H1 (cell line): Measurements from ENCODE around the gene GPR139. TPM values are rescaled to one million over a fixed set of nuclear protein-coding genes. Genes with fewer than 3 reads are reported as not detected.

Source experiments
- CTCF ChIA-PET: fragments of 300-600 bp; sonication (Branson Sonifier 250); formaldehyde crosslinking; loops from one replicate; lab custom pipeline; 2021; ENCODE audit not compliant: partially characterized antibody; lab: Charles Lee
- POLR2A ChIA-PET: fragments of 300-600 bp; sonication (Branson Sonifier 250); formaldehyde crosslinking; loops from one replicate; lab custom pipeline; 2021; ENCODE audit warnings: inconsistent platforms; ENCODE audit not compliant: partially characterized antibody; lab: Charles Lee
- DNase-seq, 2 experiments: peaks; one replicate each; pipeline versions ENCODE4 v3.0.0 to v3.0.0-alpha.2; 2010 to 2022; ENCODE audit warnings: low spot score in 2 of 2, low read depth in 1 of 2, mixed read lengths in 1 of 2
- FAIRE-seq: peaks from 2 replicates; lab custom pipeline; 2011; peaks lifted over from hg19 to GRCh38; lab: Jason Lieb, UNC
- H2AFZ ChIP-seq: 2 replicates; pipeline ENCODE4 v1.8.1; 2012; ENCODE audit warnings: low read length, inconsistent platforms
- H2AK5ac ChIP-seq: 2 replicates; pipeline ENCODE4 v1.6.1; 2013; ENCODE audit warnings: low read depth, low read length
- H2BK120ac ChIP-seq: replicated peaks from 2 replicates; pipeline ENCODE3; 2013; ENCODE audit warnings: low read depth, low read length, inconsistent platforms
- H2BK12ac ChIP-seq: 2 replicates; pipeline ENCODE4 v1.6.1; 2013; ENCODE audit warnings: low read depth, low read length
- H2BK15ac ChIP-seq: 2 replicates; pipeline ENCODE4 v1.6.1; 2013; ENCODE audit warnings: low read length
- H2BK20ac ChIP-seq: 2 replicates; pipeline ENCODE4 v1.6.1; 2013; ENCODE audit warnings: low read length
- H2BK5ac ChIP-seq: 2 replicates; pipeline ENCODE4 v1.6.1; 2013; ENCODE audit warnings: low read depth, low read length
- H3K14ac ChIP-seq: 2 replicates; pipeline ENCODE4 v1.6.1; 2013; ENCODE audit warnings: inconsistent platforms; ENCODE audit not compliant: insufficient read length
- H3K18ac ChIP-seq: 2 replicates; pipeline ENCODE4 v1.6.1; 2013; ENCODE audit warnings: low read length; ENCODE audit errors: extremely low read depth
- H3K23ac ChIP-seq: 2 replicates; pipeline ENCODE4 v1.6.1; 2013; ENCODE audit warnings: inconsistent platforms; ENCODE audit not compliant: insufficient read length
- H3K23me2 ChIP-seq: 2 replicates; pipeline ENCODE4 v1.6.1; 2013; ENCODE audit warnings: low read depth, low read length
- H3K27ac ChIP-seq: 2 replicates; pipeline ENCODE4 v1.6.1; 2011; ENCODE audit warnings: low read depth, low read length, inconsistent platforms
- H3K27me3 ChIP-seq, 4 experiments: replicated peaks in 1 of 4; 1 replicate in 1 of 4; 2 replicates in 3 of 4; pipeline versions ENCODE4 v1.6.1 to v1.8.1; 2011 to 2013; ENCODE audit warnings: low read length in 3 of 4, mild to moderate bottlenecking in 3 of 4, inconsistent platforms in 2 of 4, mixed read lengths in 2 of 4, moderate library complexity in 1 of 4; ENCODE audit not compliant: control insufficient read depth in 3 of 4, insufficient read depth in 3 of 4; ENCODE audit errors: extremely low read depth in 1 of 4
- H3K36me3 ChIP-seq, 4 experiments: 2 replicates each; pipeline versions ENCODE4 v1.6.1 to v1.8.1; 2011 to 2013; ENCODE audit warnings: mild to moderate bottlenecking in 4 of 4, low read length in 3 of 4, moderate library complexity in 2 of 4, control low read depth in 1 of 4, inconsistent platforms in 1 of 4; ENCODE audit not compliant: insufficient read depth in 4 of 4, control insufficient read depth in 2 of 4
- H3K4ac ChIP-seq: replicated peaks from 2 replicates; pipeline ENCODE3; 2013; ENCODE audit warnings: low read length, low read depth, mixed read lengths, inconsistent platforms; ENCODE audit not compliant: insufficient read length
- H3K4me1 ChIP-seq, 4 experiments: replicated peaks in 1 of 4; 1 replicate in 1 of 4; 2 replicates in 3 of 4; pipeline versions ENCODE4 v1.6.1 to v1.8.1; 2011 to 2013; ENCODE audit warnings: low read length in 3 of 4, inconsistent platforms in 2 of 4, mixed read lengths in 1 of 4; ENCODE audit not compliant: insufficient read depth in 4 of 4, control insufficient read depth in 3 of 4
- H3K4me2 ChIP-seq, 2 experiments: 2 replicates each; pipeline versions ENCODE4 v1.6.1 to v1.8.1; 2011 to 2013; ENCODE audit warnings: low read depth in 2 of 2, low read length in 2 of 2, control low read depth in 1 of 2, inconsistent platforms in 1 of 2, mild to moderate bottlenecking in 1 of 2; ENCODE audit not compliant: insufficient read depth in 1 of 2
- H3K4me3 ChIP-seq, 4 experiments: fragments of 200-600, 300-600 bp in 1 of 4; sonication (generic), shearing (Covaris generic), sonication (Bioruptor Twin) in 1 of 4; 2 replicates each; pipeline versions ENCODE4 v1.5.1 to v1.8.1; 2011 to 2016; ENCODE audit warnings: low read length in 4 of 4, low read depth in 3 of 4, control low read depth in 2 of 4, inconsistent platforms in 2 of 4, mild to moderate bottlenecking in 2 of 4, mixed read lengths in 1 of 4, moderate library complexity in 1 of 4; ENCODE audit not compliant: insufficient read depth in 2 of 4; ENCODE audit errors: extremely low read depth in 1 of 4
- H3K56ac ChIP-seq: replicated peaks from 2 replicates; pipeline ENCODE3; 2013; ENCODE audit warnings: low read depth, mild to moderate bottlenecking, mixed read lengths, low read length, inconsistent platforms; ENCODE audit not compliant: insufficient read length
- H3K79me1 ChIP-seq: 2 replicates; pipeline ENCODE4 v1.6.1; 2013; ENCODE audit warnings: low read depth, low read length, control low read depth
- H3K79me2 ChIP-seq, 2 experiments: 2 replicates each; pipeline versions ENCODE4 v1.6.1 to v1.8.1; 2012 to 2013; ENCODE audit warnings: low read length in 2 of 2, mild to moderate bottlenecking in 2 of 2, inconsistent platforms in 1 of 2; ENCODE audit not compliant: insufficient read depth in 2 of 2, control insufficient read depth in 1 of 2
- H3K9ac ChIP-seq, 4 experiments: replicated peaks in 1 of 4; 1 replicate in 1 of 4; 2 replicates in 3 of 4; pipeline versions ENCODE4 v1.6.1 to v1.8.1; 2011 to 2013; ENCODE audit warnings: low read depth in 3 of 4, low read length in 3 of 4, control low read depth in 2 of 4, mild to moderate bottlenecking in 2 of 4, moderate library complexity in 2 of 4, inconsistent platforms in 1 of 4; ENCODE audit errors: extremely low read depth in 1 of 4
- H3K9me3 ChIP-seq, 2 experiments: 2 replicates each; pipeline versions ENCODE4 v1.6.1 to v1.8.1; 2012 to 2013; ENCODE audit warnings: mild to moderate bottlenecking in 2 of 2, moderate library complexity in 2 of 2, control low read depth in 1 of 2, inconsistent platforms in 1 of 2, low read depth in 1 of 2, low read length in 1 of 2, mixed read lengths in 1 of 2; ENCODE audit not compliant: insufficient read depth in 2 of 2
- H4K20me1 ChIP-seq, 2 experiments: replicated peaks in 1 of 2; 2 replicates each; pipeline versions ENCODE3 to v1.8.1; 2011 to 2013; ENCODE audit warnings: inconsistent platforms in 2 of 2, low read length in 2 of 2, mild to moderate bottlenecking in 1 of 2; ENCODE audit not compliant: insufficient read depth in 2 of 2, control insufficient read depth in 1 of 2
- H4K5ac ChIP-seq: 2 replicates; pipeline ENCODE4 v1.6.1; 2013; ENCODE audit warnings: low read length, low read depth, mixed read lengths, inconsistent platforms; ENCODE audit not compliant: insufficient read length
- H4K8ac ChIP-seq: 2 replicates; pipeline ENCODE4 v1.8.0; 2013; ENCODE audit warnings: mild to moderate bottlenecking, moderate library complexity, low read length, inconsistent platforms; ENCODE audit not compliant: insufficient read depth; ENCODE audit errors: extremely low read depth
- H4K91ac ChIP-seq: replicated peaks from 2 replicates; pipeline ENCODE3; 2013; ENCODE audit warnings: low read length, mixed read lengths, inconsistent platforms; ENCODE audit not compliant: insufficient read length
- BRCA1 ChIP-seq: IDR thresholded peaks from 2 replicates; pipeline ENCODE4 v1.6.1; 2012; ENCODE audit warnings: low read depth, low read length, improper control_type of control experiment
- CREB1 ChIP-seq: IDR thresholded peaks from 2 replicates; pipeline ENCODE4 v1.6.1; 2012; ENCODE audit warnings: inconsistent platforms
- KDM5A ChIP-seq: fragments of 200-600 bp; IDR thresholded peaks from 2 replicates; pipeline ENCODE4 v1.7.1; 2012; ENCODE audit warnings: mild to moderate bottlenecking, low read length, inconsistent platforms, mixed read lengths
- MAFK ChIP-seq: IDR thresholded peaks from 2 replicates; pipeline ENCODE4 v1.6.1; 2012; ENCODE audit warnings: low read depth, mild to moderate bottlenecking, improper control_type of control experiment, low read length
- NANOG ChIP-seq: IDR thresholded peaks from 2 replicates; pipeline ENCODE4 v1.6.1; 2011; ENCODE audit warnings: low read length, low read depth, mild to moderate bottlenecking, inconsistent platforms; ENCODE audit not compliant: insufficient read depth, poor library complexity, severe bottlenecking
- PHF8 ChIP-seq: fragments of 200-600 bp; sonication (generic); conservative IDR thresholded peaks from 2 replicates; pipeline ENCODE4 v1.7.1; 2012; ENCODE audit warnings: low read depth, mild to moderate bottlenecking, inconsistent platforms, low read length, moderate library complexity
- SIN3A ChIP-seq, 2 experiments: IDR thresholded peaks in 1 of 2; conservative IDR thresholded peaks in 1 of 2; 2 replicates each; pipeline ENCODE4 v1.6.1; 2011 to 2012; ENCODE audit warnings: low read length in 2 of 2, improper control_type of control experiment in 1 of 2, low read depth in 1 of 2, mild to moderate bottlenecking in 1 of 2
- TAF1 ChIP-seq: IDR thresholded peaks from 2 replicates; pipeline ENCODE4 v1.6.1; 2011; ENCODE audit warnings: mild to moderate bottlenecking, low read depth, low read length
- WGBS, 2 experiments: shearing (Covaris generic) in 1 of 2; methylation state at CpG; one replicate each; pipeline versions ENCODE4 v1.1.6 to v1.1.7; 2013 to 2015; ENCODE audit warnings: low lambda C conversion rate in 2 of 2, mixed read lengths in 2 of 2, inconsistent platforms in 1 of 2, low coverage in 1 of 2, missing lambda C conversion rate in 1 of 2; ENCODE audit not compliant: insufficient replicate concordance in 2 of 2, insufficient coverage in 1 of 2, insufficient read length in 1 of 2; ENCODE audit errors: extremely low coverage in 1 of 2, missing lambda C conversion rate in 1 of 2; 5-methylcytosine and 5-hydroxymethylcytosine counted together
- polyA plus RNA-seq, 7 experiments: library from polyadenylated mRNA; depleted of rRNA in 3 of 7; stranded (reverse) in 5 of 7; unstranded in 2 of 7; fragments of >200 nt in 5 of 7; fragments of 200-250 nt in 2 of 7; gene quantifications; 1 replicate in 5 of 7; 2 replicates in 1 of 7; 4 replicates in 1 of 7; pipeline versions ENCODE4 v1.2.1 to v1.2.3, GENCODE V29; 2011 to 2013; ENCODE audit warnings: missing spikeins in 2 of 7, mixed read lengths in 2 of 7
- total RNA-seq: library from RNA; stranded (reverse); fragmentation: NEBNext Ultra II Directional; extraction: Animal tissue kit (Norgen Biotek cat#: 25700); gene quantifications from 2 replicates; pipeline ENCODE4 v1.2.1, GENCODE V29; 2021
- TF ChIP-seq, protein P1 (sequence below): IDR thresholded peaks from 2 replicates; pipeline ENCODE4 v1.6.1; 2011; ENCODE audit warnings: low read length, improper control_type of control experiment

GPR139 gene
- total and polyA plus RNA-seq, 2 of the 8 experiments (the other 6 are each of a cell fraction or from before 2014, with no cell fraction given) = 0.84 to 2.2 TPM

DNA sequence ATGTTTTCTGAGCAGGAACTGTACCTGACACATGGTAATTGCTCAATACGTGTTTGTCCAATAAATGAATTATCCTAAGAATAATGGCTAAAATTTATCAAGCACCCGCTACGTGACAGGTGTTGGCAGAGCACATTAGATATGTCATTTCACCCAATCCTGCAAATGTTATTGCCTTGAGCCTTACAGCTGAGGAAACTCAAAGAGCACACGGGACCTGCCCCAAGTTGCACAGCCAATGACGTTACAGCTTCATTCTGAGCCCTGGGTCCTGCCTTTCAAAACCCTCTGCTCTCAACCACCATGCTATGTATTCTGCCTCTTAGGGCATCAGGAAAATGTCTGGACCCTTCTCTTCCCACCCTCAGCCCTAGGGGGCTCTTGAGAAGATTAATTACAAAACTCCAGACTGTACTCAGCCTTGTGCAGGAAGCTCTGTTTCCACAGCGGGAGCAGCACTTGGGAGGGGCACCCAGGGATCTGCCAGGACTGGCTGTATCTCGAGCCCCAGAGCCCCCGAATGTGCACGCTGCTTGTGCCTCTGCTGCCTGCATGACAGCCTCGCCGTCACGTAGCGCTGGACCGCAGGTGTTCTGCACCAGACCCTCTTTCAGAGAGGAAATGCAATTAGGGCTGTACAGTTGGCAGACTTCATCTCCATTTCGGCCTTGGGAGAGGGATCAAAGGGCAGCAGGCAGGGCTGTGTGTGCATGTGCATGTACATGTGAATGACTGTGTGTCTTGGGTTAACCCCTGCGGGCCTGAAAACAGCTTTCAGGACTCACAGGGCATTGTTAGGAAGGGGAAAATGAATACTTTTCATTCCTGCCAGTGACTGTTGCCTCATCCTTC, 71.6 kb downstream of the GPR139 start:
- Histone ChIP-seq H2BK20ac (no peak overlapping the region), H4K8ac (no peak overlapping the region), H2BK15ac (no peak overlapping the region), H3K27me3 (no peaks in the 10 kb centered on the region), H3K79me2 (no peaks in the 10 kb centered on the region), H2BK5ac (no peak overlapping the region), H3K9me3 (no peaks in the 10 kb centered on the region), H2BK120ac (no peak overlapping the region), H3K4ac (no peak overlapping the region), H3K9ac (no peak overlapping the region), H3K4me1 (peaks cover 0 to 5% (median 2%) of the 10 kb centered on the region in 4 experiments; a peak in 4 of 7 replicates), H2AK5ac (no peak overlapping the region), H3K4me2 (no peak overlapping the region), H3K36me3 (no peaks in the 10 kb centered on the region), H2BK12ac (no peak overlapping the region), H4K91ac (no peak overlapping the region), H3K18ac (no peak overlapping the region), H3K4me3 (no peak overlapping the region), H3K79me1 (no peaks in the 10 kb centered on the region), H4K20me1 (no peaks in the 10 kb centered on the region), H3K23me2 (no peaks in the 10 kb centered on the region), H3K14ac (no peak overlapping the region), H2AFZ (no peak overlapping the region; the same call in 1 of the 2 replicates), H4K5ac (no peak overlapping the region), H3K23ac (no peak overlapping the region), H3K27ac (no peak overlapping the region), H3K56ac (no peak overlapping the region)
- 92% methylated on average over 16 of the region's 16 CpGs; no CpG with 5 or more reads in 1 of the 2 experiments for WGBS, 2 experiments
- DNase-seq = no peak
- CTCF ChIA-PET = interaction anchor here (0.8 to 2.5 kb wide), 13 partner anchors 9 to 306 kb away, joined by 3 to 13 read pairs (median 3); no protein-coding TSS in a partner anchor
- FAIRE-seq = no peak
- POLR2A ChIA-PET = interaction anchor here (0.5 to 1.4 kb wide), 3 partner anchors 12 to 48 kb away, joined by 3 read pairs; no protein-coding TSS in a partner anchor
- TF ChIP-seq PHF8 = no peak
- TF ChIP-seq BRCA1 = no peak
- TF ChIP-seq, protein P1, sequence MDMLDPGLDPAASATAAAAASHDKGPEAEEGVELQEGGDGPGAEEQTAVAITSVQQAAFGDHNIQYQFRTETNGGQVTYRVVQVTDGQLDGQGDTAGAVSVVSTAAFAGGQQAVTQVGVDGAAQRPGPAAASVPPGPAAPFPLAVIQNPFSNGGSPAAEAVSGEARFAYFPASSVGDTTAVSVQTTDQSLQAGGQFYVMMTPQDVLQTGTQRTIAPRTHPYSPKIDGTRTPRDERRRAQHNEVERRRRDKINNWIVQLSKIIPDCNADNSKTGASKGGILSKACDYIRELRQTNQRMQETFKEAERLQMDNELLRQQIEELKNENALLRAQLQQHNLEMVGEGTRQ = no peak
- TF ChIP-seq NANOG = no peak
- no peak for TF ChIP-seq CREB1
- no peak for TF ChIP-seq TAF1
- no peak for TF ChIP-seq SIN3A (conservative IDR thresholded peaks at IDR 0.05 in 1 of 2, IDR thresholded peaks at IDR 0.05 in 1 of 2; ENCODE audit: low read depth in 1 of 2, low read length in 2 of 2)
- no peak for TF ChIP-seq MAFK
- TF ChIP-seq KDM5A = no peak
